ENCODE data around the gene MPZL2.

DNA sequence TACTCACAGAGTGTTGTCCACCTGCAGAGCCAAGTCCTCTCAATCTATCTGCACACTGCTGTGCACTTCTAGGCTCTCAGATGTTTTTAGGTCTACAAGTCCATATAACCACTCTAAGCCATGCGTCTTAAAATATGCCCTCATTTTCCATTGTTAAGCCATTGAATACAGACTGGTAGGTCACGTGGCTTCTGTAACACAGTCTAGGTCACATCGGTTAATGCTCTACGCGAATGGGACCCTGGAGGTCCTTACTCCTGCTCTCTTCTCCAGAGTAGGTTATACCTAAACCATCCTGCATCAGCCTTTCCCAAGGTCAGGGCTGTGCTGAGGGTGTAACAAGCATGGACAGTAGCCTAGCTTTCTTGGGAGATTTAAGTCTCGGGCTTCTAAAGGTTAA, 40.1 kb downstream of the MPZL2 start:
- TF ChIP-seq CTCF (IDR thresholded peaks at IDR 0.05) (no peak), POLR2A (IDR thresholded peaks at IDR 0.05; ENCODE audit: low read depth) (no peak), POLR2AphosphoS5 (IDR thresholded peaks at IDR 0.05) (no peak), EP300 (IDR thresholded peaks at IDR 0.05) (no peak)
